GM21576 (cell line): ENCODE data around the gene DNAJB13.

Experiments
- ATAC-seq: cut with Tn5 transposase; IDR thresholded peaks from one replicate; pipeline ENCODE4 v1.9.1; 2021; ENCODE audit warnings: mild to moderate bottlenecking, moderate library complexity; ENCODE audit not compliant: unreplicated experiment

Gene DNAJB13

DNA sequence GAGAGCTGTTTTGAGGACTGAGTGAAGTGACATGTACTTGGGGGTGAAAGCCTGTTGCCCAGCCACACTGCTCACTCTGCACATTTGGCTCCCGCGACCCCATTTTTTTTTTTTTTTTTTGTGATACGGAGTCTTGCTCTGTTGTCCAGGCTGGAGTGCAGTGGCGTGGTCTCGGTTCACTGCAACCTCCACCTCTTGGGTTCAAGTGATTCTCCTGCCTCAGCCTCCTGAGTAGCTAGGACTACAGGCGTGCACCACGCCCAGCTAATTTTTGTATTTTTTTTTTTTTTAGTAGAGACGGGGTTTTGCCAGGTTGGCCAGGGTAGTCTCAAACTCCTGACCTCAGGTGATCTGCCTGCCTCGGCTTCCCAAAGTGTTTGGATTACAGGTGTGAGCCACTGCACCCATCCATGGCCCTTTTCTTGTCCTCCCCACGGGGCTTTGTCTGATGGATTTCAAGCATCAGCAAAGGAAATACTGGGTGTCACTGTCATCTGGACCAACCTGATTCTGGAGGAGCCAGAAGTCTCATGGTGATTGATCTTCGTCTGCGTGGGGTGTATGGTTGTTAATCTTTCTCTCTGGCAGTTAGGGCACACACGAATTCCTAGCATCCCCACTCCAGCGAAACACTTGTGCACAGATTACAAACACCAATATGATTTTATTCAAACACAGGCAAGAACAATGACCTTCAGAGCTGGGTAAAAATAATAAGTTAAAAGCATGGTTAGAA, 61.4 kb downstream of the DNAJB13 start:
- no peak for ATAC-seq

GRCh38 chr11:74013141-74013540, 62.3 kb downstream of the DNAJB13 start:
- no peak for ATAC-seq

DNA sequence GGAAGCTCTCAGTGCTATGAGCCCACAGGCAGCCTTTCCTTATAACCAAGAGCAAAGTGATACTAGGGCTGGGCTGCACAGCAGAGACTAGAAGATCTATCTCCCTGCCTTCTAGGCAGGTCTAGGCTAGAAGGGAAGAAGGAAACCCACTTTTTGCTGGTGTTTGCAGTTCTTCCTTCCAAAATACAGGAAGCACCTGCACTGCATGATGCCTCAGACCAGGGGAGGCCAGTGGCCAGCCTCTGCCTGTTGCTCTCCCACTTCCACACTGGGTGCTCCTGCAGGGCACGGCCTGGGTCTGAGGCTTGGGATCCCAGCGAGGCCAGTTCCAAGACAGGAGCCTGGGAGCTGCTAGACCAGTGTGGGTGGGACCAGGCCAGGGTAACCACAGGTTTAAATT, 64.1 kb downstream of the DNAJB13 start:
- no peak for ATAC-seq

- no peak for ATAC-seq
Measured at GRCh38 chr11:74015919-74016684, 65.3 kb downstream of the DNAJB13 start.

DNA sequence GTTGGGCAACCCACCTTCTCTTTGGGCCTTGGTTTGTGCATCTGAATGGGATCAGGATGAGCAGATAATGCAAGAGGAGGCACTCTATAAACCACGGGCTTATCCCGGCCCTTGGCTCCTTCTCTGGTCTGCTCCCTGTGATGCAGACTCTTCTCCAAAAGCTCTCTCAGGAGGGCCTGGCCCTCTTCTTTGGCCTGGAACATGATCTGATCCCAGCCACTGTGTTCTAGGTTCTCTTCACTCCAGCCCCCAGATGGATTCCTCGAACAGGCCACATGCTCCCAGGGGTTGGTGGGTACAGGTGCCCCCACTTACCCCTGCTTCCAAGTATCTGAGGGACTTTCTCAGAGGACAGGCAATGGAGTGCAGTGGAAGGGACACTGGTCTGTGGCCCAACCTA, 66.8 kb downstream of the DNAJB13 start:
- no peak for ATAC-seq

GRCh38 chr11:74018331-74019005, 67.6 kb downstream of the DNAJB13 start:
- no peak for ATAC-seq

GRCh38 chr11:74019104-74019738, 68.4 kb downstream of the DNAJB13 start:
- ATAC-seq: no peak

DNA sequence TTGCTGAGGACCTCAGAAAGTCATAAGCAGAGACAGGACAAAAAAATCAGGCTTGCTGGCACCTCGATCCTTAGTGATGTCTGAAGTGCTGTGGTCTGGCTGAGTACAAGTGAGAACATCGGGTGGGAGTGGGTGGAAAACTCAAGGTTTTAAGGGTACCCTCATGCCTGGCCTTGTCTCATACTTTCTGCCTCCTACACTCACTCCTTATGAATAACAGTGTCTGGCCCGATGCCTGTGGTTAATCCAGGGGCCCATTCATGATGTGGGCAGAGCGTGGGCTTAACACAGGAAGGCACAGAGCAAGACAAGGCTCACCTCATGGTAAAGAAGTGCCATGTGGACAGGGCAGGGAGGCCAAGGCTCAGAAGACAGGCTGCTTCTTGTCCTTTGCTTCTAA, 69.0 kb downstream of the DNAJB13 start:
- ATAC-seq: no peak
